Hepatocyte (in vitro differentiated cells): ENCODE measurements around the gene COLQ.
"Not testable (repeated sequence)": the region's sequence is repeated elsewhere in the genome, so short reads cannot be mapped to it uniquely, and the experiment has no call there.

Source experiments
- EZH2 ChIP-seq: fragments of 200-600 bp; sonication (generic); IDR thresholded peaks from 2 replicates; pipeline ENCODE4 v1.6.1; 2016; ENCODE audit warnings: antibody characterized with exemption, mild to moderate bottlenecking, borderline replicate concordance
- TF ChIP-seq, protein P1 (sequence below): fragments of 200-600 bp; sonication (generic); IDR thresholded peaks from 2 replicates; pipeline ENCODE4 v1.5.1; 2016; ENCODE audit warnings: antibody characterized with exemption, mild to moderate bottlenecking; ENCODE audit not compliant: poor library complexity

DNA sequence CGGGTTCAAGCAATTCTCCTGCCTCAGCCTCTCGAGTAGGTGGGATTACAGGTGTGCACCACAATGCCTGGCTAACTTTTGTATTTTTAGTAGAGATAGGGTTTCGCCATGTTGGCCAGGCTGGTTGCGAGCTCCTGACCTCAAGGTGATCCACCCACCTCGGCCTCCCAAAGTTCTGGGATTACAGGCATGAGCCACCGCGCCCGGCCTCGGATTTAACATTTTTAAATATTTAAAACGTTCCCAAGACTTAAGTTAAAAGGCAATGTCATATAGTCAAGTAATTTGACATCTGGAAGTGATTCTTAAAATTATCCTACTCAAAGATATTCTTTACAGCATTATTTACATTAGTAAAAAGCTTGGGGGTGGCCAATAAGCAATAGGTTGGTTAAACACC lies 64.6 kb downstream of the COLQ start:
- TF ChIP-seq EZH2, result not testable (repeated sequence)
- TF ChIP-seq, protein P1, sequence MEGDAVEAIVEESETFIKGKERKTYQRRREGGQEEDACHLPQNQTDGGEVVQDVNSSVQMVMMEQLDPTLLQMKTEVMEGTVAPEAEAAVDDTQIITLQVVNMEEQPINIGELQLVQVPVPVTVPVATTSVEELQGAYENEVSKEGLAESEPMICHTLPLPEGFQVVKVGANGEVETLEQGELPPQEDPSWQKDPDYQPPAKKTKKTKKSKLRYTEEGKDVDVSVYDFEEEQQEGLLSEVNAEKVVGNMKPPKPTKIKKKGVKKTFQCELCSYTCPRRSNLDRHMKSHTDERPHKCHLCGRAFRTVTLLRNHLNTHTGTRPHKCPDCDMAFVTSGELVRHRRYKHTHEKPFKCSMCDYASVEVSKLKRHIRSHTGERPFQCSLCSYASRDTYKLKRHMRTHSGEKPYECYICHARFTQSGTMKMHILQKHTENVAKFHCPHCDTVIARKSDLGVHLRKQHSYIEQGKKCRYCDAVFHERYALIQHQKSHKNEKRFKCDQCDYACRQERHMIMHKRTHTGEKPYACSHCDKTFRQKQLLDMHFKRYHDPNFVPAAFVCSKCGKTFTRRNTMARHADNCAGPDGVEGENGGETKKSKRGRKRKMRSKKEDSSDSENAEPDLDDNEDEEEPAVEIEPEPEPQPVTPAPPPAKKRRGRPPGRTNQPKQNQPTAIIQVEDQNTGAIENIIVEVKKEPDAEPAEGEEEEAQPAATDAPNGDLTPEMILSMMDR, result not testable (repeated sequence)
